Measurements from ENCODE around the gene SCCPDH.

DNA sequence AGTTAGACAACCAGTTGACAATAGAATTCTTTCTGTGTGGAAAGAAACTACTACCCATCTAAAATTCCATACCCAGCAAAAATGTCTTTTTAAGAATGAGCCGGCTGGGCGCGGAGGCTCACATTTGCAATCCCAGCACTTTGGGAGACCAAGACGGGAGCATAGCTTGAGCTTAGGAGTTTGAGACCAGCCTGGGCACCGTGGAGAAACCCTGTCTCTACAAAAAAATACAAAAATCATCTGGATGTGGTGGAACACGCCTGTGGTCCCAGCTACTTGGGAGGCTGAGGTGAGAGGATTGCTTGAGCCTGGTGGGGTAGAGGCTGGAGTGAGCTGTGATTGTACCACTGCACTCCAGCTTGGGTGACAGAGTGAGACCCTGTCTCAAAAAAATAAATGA is 79.2 kb downstream of the SCCPDH start:
- TF ChIP-seq CTCF (IDR thresholded peaks at IDR 0.05) (no peak), POLR2A (IDR thresholded peaks at IDR 0.05) (no peak), POLR2AphosphoS5 (IDR thresholded peaks at IDR 0.05) (no peak), EP300 (IDR thresholded peaks at IDR 0.05) (no peak)

All from sigmoid colon (tissue), 4 donors.